GM12878 (cell line): ENCODE results near the gene TMUB1.

Experiments used
- ATF7 ChIP-seq: fragments of 450-650 bp; IDR thresholded peaks from 2 replicates; pipeline ENCODE4 v1.6.1; 2016; ENCODE audit warnings: low read depth, mild to moderate bottlenecking
- CTCF ChIP-seq, 3 experiments: IDR thresholded peaks in 2 of 3; conservative IDR thresholded peaks in 1 of 3; 2 replicates each; pipeline ENCODE4 v1.5.1; 2011; ENCODE audit warnings: low read depth in 3 of 3, low read length in 3 of 3, mild to moderate bottlenecking in 3 of 3, control low read depth in 2 of 3, moderate library complexity in 2 of 3, inconsistent platforms in 1 of 3, mixed read lengths in 1 of 3; ENCODE audit not compliant: control insufficient read depth in 2 of 3, insufficient read depth in 1 of 3; ENCODE audit errors: extremely low read depth in 1 of 3
- E2F4 ChIP-seq: IDR thresholded peaks from 2 replicates; pipeline ENCODE4 v1.6.1; 2012; ENCODE audit warnings: low read depth, low read length, improper control_type of control experiment
- HDAC6 ChIP-seq: fragments of 200-600 bp; sonication (generic); IDR thresholded peaks from one replicate; pipeline ENCODE4 v1.8.0; 2017; ENCODE audit warnings: antibody characterized with exemption; ENCODE audit not compliant: unreplicated experiment
- HSF1 ChIP-seq: fragments of 150-350 bp; IDR thresholded peaks from 2 replicates; pipeline ENCODE4 v1.6.1; 2014; ENCODE audit warnings: mild to moderate bottlenecking, low read depth, low read length
- NFIC ChIP-seq: IDR thresholded peaks from 2 replicates; pipeline ENCODE4 v1.6.1; 2012; ENCODE audit warnings: low read depth, mild to moderate bottlenecking, inconsistent platforms, low read length, moderate library complexity
- PBX3 ChIP-seq: IDR thresholded peaks from 2 replicates; pipeline ENCODE4 v1.6.1; 2011; ENCODE audit warnings: mild to moderate bottlenecking, low read depth, low read length, moderate library complexity; ENCODE audit not compliant: insufficient replicate concordance
- POLR2AphosphoS5 ChIP-seq: IDR thresholded peaks from 2 replicates; pipeline ENCODE4 v1.6.1; 2011; ENCODE audit warnings: mild to moderate bottlenecking, low read length, inconsistent platforms
- SMAD1 ChIP-seq: fragments of 450-650 bp; IDR thresholded peaks from 2 replicates; pipeline ENCODE4 v1.6.1; 2018; ENCODE audit warnings: mild to moderate bottlenecking, low read depth; ENCODE audit not compliant: partially characterized antibody
- SMC3 ChIP-seq: IDR thresholded peaks from 2 replicates; pipeline ENCODE4 v1.6.1; 2011; ENCODE audit warnings: low read length, improper control_type of control experiment, borderline replicate concordance
- USF2 ChIP-seq: IDR thresholded peaks from 2 replicates; pipeline ENCODE4 v1.6.1; 2011; ENCODE audit warnings: low read depth, low read length, improper control_type of control experiment, borderline replicate concordance

GRCh38 chr7:151045262-151045661 is 38.0 kb downstream of the TMUB1 start:
- TF ChIP-seq PBX3 (no peak), NFIC (no peak), POLR2AphosphoS5 (no peak), HSF1 (no peak), E2F4 (no peak), CTCF (IDR thresholded peaks at IDR 0.05 in 2 of 3, conservative IDR thresholded peaks at IDR 0.05 in 1 of 3; ENCODE audit: control insufficient read depth in 2 of 3, extremely low read depth in 1 of 3, insufficient read depth in 1 of 3, low read depth in 3 of 3, low read length in 3 of 3) (no peak), ATF7 (no peak), USF2 (no peak), HDAC6 (no peak), SMC3 (no peak), SMAD1 (no peak)
